RWPE2 (cell line): ENCODE data around the gene CDKL2.

ENCODE experiments used
- ATAC-seq: fragments of 200-7000 bp; cut with Tn5 transposase; 3 replicates; pipeline ENCODE4 v1.9.1; 2021; ENCODE audit warnings: low read depth
- DNase-seq: peaks from one replicate; pipeline ENCODE4 v3.0.0-alpha.2; 2020; ENCODE audit warnings: low spot score
- H3K27ac ChIP-seq: fragments of 450-650 bp; 2 replicates; pipeline ENCODE4 v1.5.1; 2017; ENCODE audit warnings: mild to moderate bottlenecking; ENCODE audit not compliant: poor library complexity, severe bottlenecking
- H3K27me3 ChIP-seq: fragments of 250-450 bp; sonication (Bioruptor Pico); 2 replicates; pipeline ENCODE4 v1.5.1; 2021; ENCODE audit warnings: mild to moderate bottlenecking, moderate library complexity; ENCODE audit not compliant: insufficient read depth, poor library complexity, severe bottlenecking
- H3K36me3 ChIP-seq: fragments of 250-450 bp; sonication (Bioruptor Pico); 2 replicates; pipeline ENCODE4 v1.5.1; 2020; ENCODE audit warnings: low read depth, mild to moderate bottlenecking, moderate library complexity
- H3K4me1 ChIP-seq: fragments of 250-450 bp; sonication (Bioruptor Pico); 2 replicates; pipeline ENCODE4 v1.5.1; 2021; ENCODE audit warnings: mild to moderate bottlenecking, moderate library complexity; ENCODE audit not compliant: insufficient read depth, poor library complexity, severe bottlenecking
- H3K4me3 ChIP-seq: fragments of 250-450 bp; sonication (Bioruptor Pico); 2 replicates; pipeline ENCODE4 v1.5.1; 2021; ENCODE audit warnings: mild to moderate bottlenecking, moderate library complexity; ENCODE audit not compliant: severe bottlenecking
- H3K9me3 ChIP-seq: fragments of 250-450 bp; sonication (Bioruptor Pico); 2 replicates; pipeline ENCODE4 v1.5.1; 2021; ENCODE audit warnings: mild to moderate bottlenecking, moderate library complexity; ENCODE audit not compliant: severe bottlenecking
- TF ChIP-seq, protein P1 (sequence below): fragments of 450-650 bp; IDR thresholded peaks from one replicate; pipeline ENCODE4 v1.5.1; 2017; ENCODE audit warnings: mild to moderate bottlenecking, moderate library complexity; ENCODE audit not compliant: poor library complexity, severe bottlenecking

The CDKL2 gene

DNA sequence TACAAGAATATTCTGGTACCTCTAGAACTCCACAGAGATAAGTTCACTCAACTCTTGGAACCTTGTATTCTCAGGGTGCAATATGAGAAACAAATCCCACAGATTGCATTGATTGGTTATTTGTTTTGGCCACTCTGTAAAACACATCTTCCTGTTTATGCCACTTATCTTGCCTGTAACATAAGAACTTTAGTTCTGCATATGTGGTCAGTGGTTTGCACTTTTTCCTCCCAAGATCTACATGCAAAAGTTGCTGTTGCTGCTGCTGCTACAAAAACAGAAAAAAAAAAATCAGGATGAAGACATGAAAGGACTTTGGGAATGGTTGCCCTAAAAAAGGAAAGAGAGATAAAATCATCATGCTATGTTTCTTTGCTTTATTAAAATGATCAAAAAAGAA is 64.8 kb downstream of the CDKL2 start:
- H3K36me3 ChIP-seq: no peaks in the 10 kb centered on the region
- no peak for ATAC-seq
- H3K4me3 ChIP-seq: no peak overlapping the region
- H3K4me1 ChIP-seq: no peaks in the 10 kb centered on the region
- TF ChIP-seq, protein P1, sequence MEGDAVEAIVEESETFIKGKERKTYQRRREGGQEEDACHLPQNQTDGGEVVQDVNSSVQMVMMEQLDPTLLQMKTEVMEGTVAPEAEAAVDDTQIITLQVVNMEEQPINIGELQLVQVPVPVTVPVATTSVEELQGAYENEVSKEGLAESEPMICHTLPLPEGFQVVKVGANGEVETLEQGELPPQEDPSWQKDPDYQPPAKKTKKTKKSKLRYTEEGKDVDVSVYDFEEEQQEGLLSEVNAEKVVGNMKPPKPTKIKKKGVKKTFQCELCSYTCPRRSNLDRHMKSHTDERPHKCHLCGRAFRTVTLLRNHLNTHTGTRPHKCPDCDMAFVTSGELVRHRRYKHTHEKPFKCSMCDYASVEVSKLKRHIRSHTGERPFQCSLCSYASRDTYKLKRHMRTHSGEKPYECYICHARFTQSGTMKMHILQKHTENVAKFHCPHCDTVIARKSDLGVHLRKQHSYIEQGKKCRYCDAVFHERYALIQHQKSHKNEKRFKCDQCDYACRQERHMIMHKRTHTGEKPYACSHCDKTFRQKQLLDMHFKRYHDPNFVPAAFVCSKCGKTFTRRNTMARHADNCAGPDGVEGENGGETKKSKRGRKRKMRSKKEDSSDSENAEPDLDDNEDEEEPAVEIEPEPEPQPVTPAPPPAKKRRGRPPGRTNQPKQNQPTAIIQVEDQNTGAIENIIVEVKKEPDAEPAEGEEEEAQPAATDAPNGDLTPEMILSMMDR: no peak
- no peak overlapping the region for H3K27ac ChIP-seq
- H3K9me3 ChIP-seq: no peaks in the 10 kb centered on the region
- no peaks in the 10 kb centered on the region for H3K27me3 ChIP-seq
- DNase-seq: no peak

DNA sequence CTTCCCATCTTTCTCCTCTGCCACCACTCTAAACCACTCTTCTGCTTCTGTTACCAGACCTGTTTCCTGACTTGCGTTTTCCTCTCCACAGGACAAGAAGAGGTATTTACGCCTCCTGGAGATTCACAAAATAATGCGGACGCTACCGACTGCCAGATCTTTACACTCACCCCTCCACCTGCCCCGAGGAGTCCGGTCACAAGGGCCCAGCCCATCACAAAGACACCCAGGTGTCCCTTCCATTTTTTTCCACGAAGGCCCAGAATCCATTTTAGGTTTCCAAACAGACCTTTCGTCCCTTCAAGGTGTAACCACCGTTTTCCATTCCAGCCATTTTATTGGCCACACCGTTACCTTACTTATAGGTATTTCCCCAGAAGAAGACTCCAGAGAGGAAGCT is 66.3 kb downstream of the CDKL2 start:
- ATAC-seq: no peak
- TF ChIP-seq, protein P1: no peak
- Histone ChIP-seq H3K36me3 (no peaks in the 10 kb centered on the region), H3K27me3 (no peaks in the 10 kb centered on the region), H3K4me3 (no peak overlapping the region), H3K9me3 (no peaks in the 10 kb centered on the region), H3K4me1 (no peaks in the 10 kb centered on the region), H3K27ac (no peak overlapping the region)
- DNase-seq: no peak

DNA sequence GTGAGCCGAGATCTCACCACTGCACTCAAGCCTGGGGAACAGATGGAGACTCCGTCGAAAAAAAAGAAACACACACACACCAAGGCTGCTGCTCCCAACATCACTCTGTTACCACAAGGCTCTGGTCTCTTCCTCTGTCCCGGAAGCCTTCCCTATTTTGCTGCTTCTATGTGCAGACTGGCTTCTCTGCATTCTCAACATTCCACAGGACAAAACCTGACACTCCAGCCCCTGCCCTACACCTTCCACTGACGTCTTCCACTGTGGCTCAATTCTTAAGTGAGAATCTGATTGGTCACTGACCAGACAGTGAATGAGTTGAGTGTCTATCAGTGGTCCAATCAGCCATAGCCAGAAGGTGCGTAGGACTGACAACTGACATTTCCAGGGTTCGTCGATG is 68.5 kb downstream of the CDKL2 start:
- Histone ChIP-seq H3K36me3 (no peaks in the 10 kb centered on the region), H3K9me3 (no peaks in the 10 kb centered on the region), H3K27me3 (no peaks in the 10 kb centered on the region), H3K4me1 (no peaks in the 10 kb centered on the region), H3K27ac (no peak overlapping the region), H3K4me3 (no peak overlapping the region)
- ATAC-seq (peak; percentile 85; the same call in 2 of the 3 replicates), DNase-seq (no peak)
- TF ChIP-seq, protein P1: no peak

DNA sequence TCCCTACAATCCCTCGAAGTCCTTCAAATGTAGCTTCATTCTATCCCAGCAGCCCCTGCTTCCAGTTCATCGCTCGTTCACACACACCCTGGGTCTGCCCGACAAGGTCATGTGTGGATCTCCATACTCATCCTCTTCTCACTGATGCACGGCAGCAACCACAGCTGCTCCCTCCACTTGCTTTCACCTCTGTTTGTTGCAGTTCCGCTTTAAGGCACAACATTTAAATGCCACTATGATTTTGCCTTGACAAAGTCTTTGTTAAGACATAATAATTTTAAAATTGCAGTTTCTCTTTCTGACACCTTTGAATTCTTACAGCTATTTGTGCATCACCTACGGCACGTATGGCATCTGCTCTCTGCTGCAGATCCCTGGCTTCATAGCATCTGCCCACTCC is 72.6 kb downstream of the CDKL2 start:
- no peak overlapping the region for H3K27ac ChIP-seq
- no peak for DNase-seq
- no peak for ATAC-seq
- TF ChIP-seq, protein P1: no peak
- H3K4me3 ChIP-seq: no peak overlapping the region
- no peaks in the 10 kb centered on the region for H3K9me3 ChIP-seq
- no peaks in the 10 kb centered on the region for H3K36me3 ChIP-seq
- no peaks in the 10 kb centered on the region for H3K27me3 ChIP-seq
- H3K4me1 ChIP-seq: peaks cover 9% of the 10 kb centered on the region

DNA sequence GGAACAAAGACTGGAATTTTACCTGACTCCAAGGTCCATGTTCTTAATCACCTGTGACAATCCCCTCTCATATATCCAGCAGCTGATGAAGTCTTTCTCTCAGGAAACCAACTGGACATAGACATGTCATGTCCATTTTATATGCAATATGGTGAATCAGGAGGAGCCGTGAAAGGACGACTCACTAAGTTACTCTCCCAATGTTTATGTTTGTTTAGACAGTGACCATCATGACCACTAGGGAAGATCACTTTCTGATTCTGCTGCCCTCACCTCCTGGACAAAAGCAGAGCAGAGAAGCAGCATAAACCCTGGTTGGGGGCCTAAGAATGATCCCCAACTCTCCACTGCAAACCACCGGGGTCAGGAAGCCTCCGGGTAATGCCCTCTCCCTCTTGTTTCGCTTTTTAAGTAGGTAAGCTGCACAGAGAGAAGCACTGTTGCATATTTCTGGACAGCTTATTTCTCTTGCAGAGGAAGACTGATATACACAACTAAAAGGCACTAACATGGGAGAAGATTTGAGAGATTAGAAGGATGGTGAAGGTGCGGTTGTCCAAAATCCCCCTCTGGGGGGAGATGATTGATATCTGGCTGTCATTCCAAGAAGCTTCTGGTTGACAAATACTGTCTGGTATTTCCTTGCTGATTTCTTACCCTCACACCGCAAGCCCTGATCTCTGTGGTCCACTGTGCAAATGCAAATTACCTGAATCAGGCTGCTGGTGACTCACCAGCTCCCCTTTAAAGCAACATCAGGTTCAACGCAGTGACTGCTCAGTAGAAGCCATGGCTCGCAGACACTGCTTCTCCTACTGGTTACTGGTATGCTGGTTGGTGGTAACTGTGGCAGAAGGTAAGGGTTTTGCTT is 74.8 kb downstream of the CDKL2 start, which contains the start of gene ODAPH:
Gene ODAPH (plus strand): TSS at position 773 of the 871 bp plus-strand sequence. CDS start 17 bp downstream, at position 790.
- ATAC-seq (peak; percentile 99), DNase-seq (peak; percentile 60)
- H3K4me3 ChIP-seq: no peak within 1 kb of the TSS
- no peaks in the 10 kb centered on the region for H3K27me3 ChIP-seq
- peak within 1 kb of the TSS; percentile 75 for H3K27ac ChIP-seq
- no peaks in the 10 kb centered on the region for H3K9me3 ChIP-seq
- H3K36me3 ChIP-seq: no peaks in the 10 kb centered on the region
- H3K4me1 ChIP-seq: peaks cover 9% of the 10 kb centered on the region
- TF ChIP-seq, protein P1: peak; percentile 19
